ENCODE results near the gene CELF2.

Gene CELF2

GRCh38 chr10:11017570-11018431, at the start of gene CELF2:
TSS of gene CELF2 (plus strand) at chr10:11017872. CDS start at chr10:11018090, 218 bp downstream.
- Histone ChIP-seq H3K4me3 (ENCODE audit: low read length) (peak within 1 kb of the TSS; percentile 82), H3K36me3 (ENCODE audit: insufficient read depth, low read length) (no peaks in the 10 kb centered on the region), H3K27me3 (ENCODE audit: insufficient read depth, low read length) (no peaks in the 10 kb centered on the region), H3K9me3 (ENCODE audit: low read length) (no peaks in the 10 kb centered on the region), H3K4me1 (ENCODE audit: insufficient read depth, low read length) (peaks cover 51% of the 10 kb centered on the region), H2AFZ (ENCODE audit: low read depth, low read length) (peak within 1 kb of the TSS; percentile 42)

GRCh38 chr10:10968257-10968588, 49.4 kb upstream of the CELF2 start:
- H2AFZ ChIP-seq (ENCODE audit: low read depth, low read length): no peak overlapping the region
- no peaks in the 10 kb centered on the region for H3K27me3 ChIP-seq (ENCODE audit: insufficient read depth, low read length)
- H3K9me3 ChIP-seq (ENCODE audit: low read length): no peaks in the 10 kb centered on the region
- no peaks in the 10 kb centered on the region for H3K36me3 ChIP-seq (ENCODE audit: insufficient read depth, low read length)
- H3K4me1 ChIP-seq (ENCODE audit: insufficient read depth, low read length): peaks cover 11% of the 10 kb centered on the region
- H3K4me3 ChIP-seq (ENCODE audit: low read length): no peak overlapping the region

GRCh38 chr10:10973310-10973709, 44.4 kb upstream of the CELF2 start:
- no peak overlapping the region for H2AFZ ChIP-seq (ENCODE audit: low read depth, low read length)
- H3K36me3 ChIP-seq (ENCODE audit: insufficient read depth, low read length): no peaks in the 10 kb centered on the region

DNA sequence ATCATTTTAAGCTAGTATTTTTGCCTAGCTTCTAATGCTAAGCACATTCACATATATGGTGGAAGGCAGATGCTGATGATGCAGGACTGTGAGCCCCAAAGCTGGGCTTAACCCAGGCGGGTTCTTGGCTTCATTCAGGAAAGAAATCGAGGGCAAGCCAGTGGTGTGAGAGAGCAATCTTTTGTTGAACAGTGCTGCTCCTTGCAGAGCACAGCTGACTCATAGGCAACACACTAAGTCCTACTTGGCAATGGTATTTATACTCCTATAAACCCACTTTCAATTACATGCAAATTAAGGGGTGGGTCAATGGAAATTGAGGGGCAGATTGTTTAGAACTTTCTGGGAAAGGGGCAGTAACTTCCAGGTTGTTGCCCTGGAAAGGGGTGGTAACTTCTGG, 42.0 kb upstream of the CELF2 start:
- Histone ChIP-seq H3K9me3 (ENCODE audit: low read length) (peaks cover 2% of the 10 kb centered on the region), H2AFZ (ENCODE audit: low read depth, low read length) (no peak overlapping the region), H3K4me1 (ENCODE audit: insufficient read depth, low read length) (no peaks in the 10 kb centered on the region), H3K4me3 (ENCODE audit: low read length) (no peak overlapping the region), H3K27me3 (ENCODE audit: insufficient read depth, low read length) (no peaks in the 10 kb centered on the region), H3K36me3 (ENCODE audit: insufficient read depth, low read length) (no peaks in the 10 kb centered on the region)

More at GRCh38 chr10:10973310-10973709, 44.4 kb upstream of the CELF2 start:
- peaks cover 3% of the 10 kb centered on the region for H3K4me1 ChIP-seq (ENCODE audit: insufficient read depth, low read length)
- no peaks in the 10 kb centered on the region for H3K27me3 ChIP-seq (ENCODE audit: insufficient read depth, low read length)
- no peak overlapping the region for H3K4me3 ChIP-seq (ENCODE audit: low read length)
- H3K9me3 ChIP-seq (ENCODE audit: low read length): peaks cover 2% of the 10 kb centered on the region

DNA sequence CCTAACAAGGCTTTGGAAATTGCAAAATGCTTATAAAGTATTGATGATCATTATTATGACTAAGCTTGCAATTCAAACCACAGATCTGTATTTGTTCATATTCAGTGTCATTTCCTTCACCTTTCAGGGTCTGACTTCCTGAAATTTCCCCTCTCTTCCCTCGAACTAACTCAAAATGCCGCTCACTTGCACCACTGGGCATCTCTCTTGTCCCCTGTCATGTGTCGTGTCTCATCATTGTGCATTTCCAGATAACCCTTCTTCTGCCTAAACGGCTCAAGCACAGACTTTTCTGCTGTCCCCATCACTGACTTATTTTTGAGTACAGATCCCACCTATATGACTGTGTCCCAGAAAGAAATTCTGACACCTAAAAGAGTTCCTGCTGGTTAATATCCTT, 41.0 kb upstream of the CELF2 start:
- Histone ChIP-seq H3K4me1 (ENCODE audit: insufficient read depth, low read length) (no peaks in the 10 kb centered on the region), H2AFZ (ENCODE audit: low read depth, low read length) (no peak overlapping the region), H3K27me3 (ENCODE audit: insufficient read depth, low read length) (no peaks in the 10 kb centered on the region), H3K9me3 (ENCODE audit: low read length) (peaks cover 2% of the 10 kb centered on the region), H3K4me3 (ENCODE audit: low read length) (no peak overlapping the region), H3K36me3 (ENCODE audit: insufficient read depth, low read length) (no peaks in the 10 kb centered on the region)

- Histone ChIP-seq H3K36me3 (ENCODE audit: insufficient read depth, low read length) (no peaks in the 10 kb centered on the region), H2AFZ (ENCODE audit: low read depth, low read length) (no peak overlapping the region), H3K4me3 (ENCODE audit: low read length) (no peak overlapping the region), H3K9me3 (ENCODE audit: low read length) (peaks cover 2% of the 10 kb centered on the region), H3K4me1 (ENCODE audit: insufficient read depth, low read length) (no peaks in the 10 kb centered on the region), H3K27me3 (ENCODE audit: insufficient read depth, low read length) (no peaks in the 10 kb centered on the region)
Observed at GRCh38 chr10:10977226-10977956, 40.3 kb upstream of the CELF2 start.

DNA sequence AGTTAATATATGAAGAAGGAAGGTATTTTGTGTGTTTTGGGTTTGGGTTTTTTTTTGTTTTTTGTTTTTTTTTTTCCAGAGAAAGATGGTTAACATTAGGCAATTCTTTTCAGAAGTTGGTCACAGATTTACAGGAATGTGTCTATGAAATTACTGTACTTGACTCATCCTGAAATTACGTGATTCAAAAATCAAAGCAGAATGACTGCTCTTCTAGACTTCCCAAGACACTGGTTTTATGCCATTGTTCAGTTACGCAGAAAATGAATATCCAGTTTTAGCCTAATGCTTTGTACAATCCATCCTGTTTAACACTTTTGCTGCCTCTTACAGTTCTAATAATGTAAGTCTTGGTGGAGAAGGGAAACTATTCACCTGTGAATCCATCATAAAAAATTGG, 39.7 kb upstream of the CELF2 start:
- Histone ChIP-seq H2AFZ (ENCODE audit: low read depth, low read length) (no peak overlapping the region), H3K4me1 (ENCODE audit: insufficient read depth, low read length) (no peaks in the 10 kb centered on the region)

GRCh38 chr10:10985361-10985760, 32.3 kb upstream of the CELF2 start:
- Histone ChIP-seq H3K9me3 (ENCODE audit: low read length) (no peaks in the 10 kb centered on the region), H3K36me3 (ENCODE audit: insufficient read depth, low read length) (no peaks in the 10 kb centered on the region), H3K27me3 (ENCODE audit: insufficient read depth, low read length) (no peaks in the 10 kb centered on the region), H3K4me1 (ENCODE audit: insufficient read depth, low read length) (no peaks in the 10 kb centered on the region), H3K4me3 (ENCODE audit: low read length) (no peak overlapping the region), H2AFZ (ENCODE audit: low read depth, low read length) (no peak overlapping the region)

More for the DNA sequence above, 39.7 kb upstream of the CELF2 start:
- peaks cover 2% of the 10 kb centered on the region for H3K9me3 ChIP-seq (ENCODE audit: low read length)
- H3K27me3 ChIP-seq (ENCODE audit: insufficient read depth, low read length): no peaks in the 10 kb centered on the region
- no peaks in the 10 kb centered on the region for H3K36me3 ChIP-seq (ENCODE audit: insufficient read depth, low read length)
- H3K4me3 ChIP-seq (ENCODE audit: low read length): no peak overlapping the region

- Histone ChIP-seq H3K4me3 (ENCODE audit: low read length) (no peak overlapping the region), H3K36me3 (ENCODE audit: insufficient read depth, low read length) (no peaks in the 10 kb centered on the region), H2AFZ (ENCODE audit: low read depth, low read length) (no peak overlapping the region), H3K9me3 (ENCODE audit: low read length) (no peaks in the 10 kb centered on the region), H3K4me1 (ENCODE audit: insufficient read depth, low read length) (no peaks in the 10 kb centered on the region), H3K27me3 (ENCODE audit: insufficient read depth, low read length) (no peaks in the 10 kb centered on the region)
Observed at GRCh38 chr10:10986606-10987005, 31.1 kb upstream of the CELF2 start.

DNA sequence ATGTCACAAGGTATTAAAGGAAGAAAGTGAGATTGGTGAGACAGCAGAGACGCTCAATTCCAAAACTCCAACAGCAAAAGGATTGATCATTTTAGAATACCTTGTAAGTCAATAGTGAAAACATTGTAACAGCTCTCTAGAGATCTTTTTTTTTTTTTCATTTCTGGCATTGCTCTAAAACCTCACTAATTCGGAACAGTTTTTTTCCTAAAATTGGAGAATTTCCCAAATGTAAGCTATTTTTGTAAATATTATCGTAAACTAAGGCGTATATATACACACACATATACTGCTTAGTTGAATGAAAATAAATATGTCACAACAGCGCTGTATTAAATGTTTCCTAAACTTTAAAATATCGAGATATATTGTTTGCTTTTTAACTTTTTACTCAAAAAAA, 30.6 kb upstream of the CELF2 start:
- no peak overlapping the region for H2AFZ ChIP-seq (ENCODE audit: low read depth, low read length)
- no peaks in the 10 kb centered on the region for H3K9me3 ChIP-seq (ENCODE audit: low read length)
- H3K36me3 ChIP-seq (ENCODE audit: insufficient read depth, low read length): no peaks in the 10 kb centered on the region
- H3K27me3 ChIP-seq (ENCODE audit: insufficient read depth, low read length): no peaks in the 10 kb centered on the region
- no peak overlapping the region for H3K4me3 ChIP-seq (ENCODE audit: low read length)
- H3K4me1 ChIP-seq (ENCODE audit: insufficient read depth, low read length): no peaks in the 10 kb centered on the region

DNA sequence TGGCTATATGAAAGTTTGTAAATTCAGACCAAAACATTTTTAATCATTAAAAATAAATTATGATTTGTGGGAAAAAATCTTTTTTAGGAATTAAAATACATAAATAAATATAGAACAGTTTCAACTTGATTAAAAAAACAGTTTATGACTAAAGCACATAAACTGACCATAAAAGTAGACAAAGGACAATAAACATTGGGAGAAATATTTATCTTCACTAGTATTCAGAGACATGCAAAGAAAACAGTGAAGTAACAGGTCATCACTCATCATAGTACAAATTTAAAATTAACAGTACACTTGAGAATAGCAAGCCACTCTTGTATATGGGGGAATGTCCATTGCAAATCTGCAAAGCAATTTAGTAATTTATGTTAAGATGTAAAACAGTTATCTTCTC, 28.0 kb upstream of the CELF2 start:
- no peaks in the 10 kb centered on the region for H3K36me3 ChIP-seq (ENCODE audit: insufficient read depth, low read length)
- H3K4me1 ChIP-seq (ENCODE audit: insufficient read depth, low read length): no peaks in the 10 kb centered on the region
- no peaks in the 10 kb centered on the region for H3K27me3 ChIP-seq (ENCODE audit: insufficient read depth, low read length)
- peaks cover 5% of the 10 kb centered on the region for H3K9me3 ChIP-seq (ENCODE audit: low read length)
- no peak overlapping the region for H3K4me3 ChIP-seq (ENCODE audit: low read length)
- no peak overlapping the region for H2AFZ ChIP-seq (ENCODE audit: low read depth, low read length)

DNA sequence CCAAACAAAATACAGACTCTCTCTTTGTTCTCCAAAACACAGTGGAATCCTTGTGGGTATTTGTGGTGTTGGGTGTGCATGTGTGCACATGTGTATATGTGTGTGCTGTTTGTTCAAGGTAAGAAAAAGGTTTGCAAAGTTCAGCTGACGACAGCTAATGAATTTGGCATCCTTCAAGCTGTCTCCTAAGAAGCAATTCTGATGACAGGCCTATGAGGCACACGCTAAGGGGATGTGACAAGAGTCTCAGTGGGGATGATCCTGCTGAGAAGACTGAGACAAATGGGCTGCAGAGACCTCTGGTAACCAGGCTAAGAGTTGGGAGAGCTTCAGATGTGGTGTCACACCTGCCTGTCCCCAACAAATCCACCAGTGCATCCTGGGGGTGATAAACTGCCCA, 26.5 kb upstream of the CELF2 start:
- no peaks in the 10 kb centered on the region for H3K36me3 ChIP-seq (ENCODE audit: insufficient read depth, low read length)
- H3K4me3 ChIP-seq (ENCODE audit: low read length): no peak overlapping the region
- H3K4me1 ChIP-seq (ENCODE audit: insufficient read depth, low read length): no peaks in the 10 kb centered on the region
- H3K9me3 ChIP-seq (ENCODE audit: low read length): peaks cover 5% of the 10 kb centered on the region
- H2AFZ ChIP-seq (ENCODE audit: low read depth, low read length): no peak overlapping the region
- H3K27me3 ChIP-seq (ENCODE audit: insufficient read depth, low read length): no peaks in the 10 kb centered on the region

GRCh38 chr10:10992072-10992471, 25.6 kb upstream of the CELF2 start:
- no peak overlapping the region for H3K4me3 ChIP-seq (ENCODE audit: low read length)
- H2AFZ ChIP-seq (ENCODE audit: low read depth, low read length): no peak overlapping the region
- no peaks in the 10 kb centered on the region for H3K4me1 ChIP-seq (ENCODE audit: insufficient read depth, low read length)
- H3K27me3 ChIP-seq (ENCODE audit: insufficient read depth, low read length): no peaks in the 10 kb centered on the region
- H3K36me3 ChIP-seq (ENCODE audit: insufficient read depth, low read length): no peaks in the 10 kb centered on the region
- peaks cover 5% of the 10 kb centered on the region for H3K9me3 ChIP-seq (ENCODE audit: low read length)

All from neuron (in vitro differentiated cells).